ENCODE measurements around the gene TCL1B.

The TCL1B gene, protein sequence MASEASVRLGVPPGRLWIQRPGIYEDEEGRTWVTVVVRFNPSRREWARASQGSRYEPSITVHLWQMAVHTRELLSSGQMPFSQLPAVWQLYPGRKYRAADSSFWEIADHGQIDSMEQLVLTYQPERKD

GRCh38 chr14:95685978-95686922, at the start of gene TCL1B:
Gene TCL1B (plus strand): TSS chr14:95686426. CDS start chr14:95686468, 42 bp downstream.
- DNase-seq (ENCODE audit: low read depth), result no peak
- no peak for TF ChIP-seq CTCF (IDR thresholded peaks at IDR 0.05; ENCODE audit: insufficient read depth, low read depth, low read length, missing control alignments)
- no peak within 1 kb of the TSS for H3K4me3 ChIP-seq (ENCODE audit: low read depth, low read length)

DNA sequence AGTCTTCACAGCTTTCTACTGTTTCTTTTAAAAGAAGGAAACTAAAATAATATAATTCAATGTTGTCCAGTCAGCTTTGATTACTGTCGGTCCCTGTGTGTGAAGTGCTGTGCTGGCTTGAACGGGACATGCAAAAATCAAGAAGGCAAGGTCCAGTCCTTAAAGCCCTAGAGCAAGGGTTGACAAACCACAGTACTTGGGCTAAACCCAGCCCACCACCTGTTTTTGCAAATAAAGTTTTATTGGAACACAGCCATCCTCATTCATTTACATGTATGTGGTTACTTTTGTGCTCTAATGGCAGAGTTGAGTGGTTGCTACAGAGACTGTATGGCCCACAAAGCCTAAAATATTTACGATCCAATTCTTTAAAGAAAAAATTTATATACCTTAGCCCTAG, 41.2 kb upstream of the TCL1B start:
- H3K4me3 ChIP-seq (ENCODE audit: low read depth, low read length), result no peak overlapping the region

DNA sequence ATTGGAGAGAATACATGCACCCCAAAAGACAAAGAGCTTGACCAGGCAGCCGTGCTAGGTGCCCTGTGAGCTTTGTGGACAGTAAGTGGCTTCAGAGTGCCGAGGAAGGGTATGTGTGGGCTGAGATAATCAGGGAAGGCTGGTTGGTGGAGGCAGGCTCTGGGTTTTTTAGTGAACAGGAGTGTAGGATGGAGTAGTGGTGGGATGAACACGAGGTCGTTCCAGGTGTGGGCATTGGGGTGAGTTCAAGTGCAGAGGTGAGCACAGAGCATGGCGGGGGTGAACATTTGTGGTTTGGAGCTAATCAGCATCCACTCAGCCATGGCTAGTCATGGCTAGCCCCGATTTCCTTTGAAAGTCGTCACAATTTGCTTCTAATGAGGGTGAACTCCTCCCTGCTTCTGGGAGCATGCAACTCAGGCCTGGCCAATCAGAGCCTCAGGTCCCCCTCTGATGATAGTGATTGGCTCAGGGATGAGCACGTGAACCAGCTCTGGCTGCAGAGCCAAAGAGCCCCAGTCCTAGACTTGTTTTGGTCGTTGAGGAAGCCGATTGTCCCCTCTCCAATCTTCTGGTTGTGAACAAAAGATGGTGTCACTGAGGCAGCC, 40.7 kb upstream of the TCL1B start:
- DNase-seq (ENCODE audit: low read depth), result no peak
- no peak overlapping the region for H3K4me3 ChIP-seq (ENCODE audit: low read depth, low read length)
- no peak for TF ChIP-seq CTCF (IDR thresholded peaks at IDR 0.05; ENCODE audit: insufficient read depth, low read depth, low read length, missing control alignments)

More for the DNA sequence above, 41.2 kb upstream of the TCL1B start:
- no peak for DNase-seq (ENCODE audit: low read depth)
- TF ChIP-seq CTCF (IDR thresholded peaks at IDR 0.05; ENCODE audit: insufficient read depth, low read depth, low read length, missing control alignments), result no peak

- H3K4me3 ChIP-seq (ENCODE audit: low read depth, low read length), result no peak overlapping the region
- TF ChIP-seq CTCF (IDR thresholded peaks at IDR 0.05; ENCODE audit: insufficient read depth, low read depth, low read length, missing control alignments), result no peak
- no peak for DNase-seq (ENCODE audit: low read depth)
Observed at GRCh38 chr14:95647926-95648325, 38.3 kb upstream of the TCL1B start.

DNA sequence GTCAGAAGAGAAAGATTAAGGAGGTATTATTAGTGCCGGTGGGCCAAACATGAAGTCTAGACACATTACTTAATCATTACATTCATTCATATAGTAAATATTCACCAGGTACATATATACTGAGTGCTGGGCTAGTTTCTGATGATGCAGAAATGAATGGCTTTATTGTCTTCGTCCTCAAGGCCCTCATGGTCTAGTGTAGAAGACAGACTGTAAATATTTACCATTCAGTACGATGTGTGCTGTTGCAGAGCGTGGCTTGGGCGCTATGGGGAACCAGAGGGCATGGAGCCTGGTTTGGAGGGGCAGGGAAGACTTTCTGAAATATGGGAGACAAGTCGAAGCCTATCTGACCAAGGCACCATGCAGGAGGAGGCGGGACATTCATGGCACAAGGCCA, 37.0 kb upstream of the TCL1B start:
- no peak for TF ChIP-seq CTCF (IDR thresholded peaks at IDR 0.05; ENCODE audit: insufficient read depth, low read depth, low read length, missing control alignments)
- no peak for DNase-seq (ENCODE audit: low read depth)
- H3K4me3 ChIP-seq (ENCODE audit: low read depth, low read length), result no peak overlapping the region

DNA sequence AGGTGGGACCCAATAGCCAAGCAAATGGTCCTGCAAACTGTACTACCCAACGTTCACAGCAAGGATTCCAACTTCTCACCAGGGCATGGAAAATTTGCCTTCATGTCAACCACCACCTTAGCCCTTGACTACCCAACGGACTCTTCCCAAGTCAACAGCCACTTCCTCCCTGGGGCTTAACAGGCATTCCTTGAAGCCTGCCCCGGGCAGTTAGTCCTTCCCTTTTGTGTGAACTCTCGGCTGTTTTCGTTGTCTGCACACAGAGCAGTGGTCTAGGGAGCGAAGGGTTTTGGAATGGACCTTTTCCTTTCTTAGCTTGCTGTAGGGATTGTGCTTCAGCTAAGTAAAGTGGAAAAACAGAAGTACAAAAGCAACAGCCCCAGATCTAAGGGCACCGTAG, 35.2 kb upstream of the TCL1B start:
- no peak for DNase-seq (ENCODE audit: low read depth)
- H3K4me3 ChIP-seq (ENCODE audit: low read depth, low read length), result no peak overlapping the region
- no peak for TF ChIP-seq CTCF (IDR thresholded peaks at IDR 0.05; ENCODE audit: insufficient read depth, low read depth, low read length, missing control alignments)

All from GM12865 (cell line).